Psoas muscle (tissue), 8 donors: ENCODE results near the gene ABHD2. TPM values are rescaled to one million over a fixed set of nuclear protein-coding genes. Genes with fewer than 3 reads are reported as not detected.
A peak's percentile ranks its signal among the peaks of the same experiment; 100 is the strongest.

Experiments used
- ATAC-seq, 4 donors: fragments of 200-7000 bp; cut with Tn5 transposase; one replicate each; pipeline ENCODE4 v1.9.1; 2020; ENCODE audit warnings: moderate library complexity in 3 of 4, mild to moderate bottlenecking in 2 of 4
- DNase-seq, 2 donors: peaks; one replicate each; pipeline ENCODE4 v3.0.0-alpha.2; 2020
- H3K27ac ChIP-seq: fragments of 200-600 bp; one replicate; pipeline ENCODE4 v1.8.0; 2022
- H3K27me3 ChIP-seq, 3 donors: fragments of 200-600 bp in 1 of 3; one replicate each; pipeline versions ENCODE4 v1.6.1 to v1.8.0; 2013 to 2022; ENCODE audit warnings: low read length in 2 of 3, mild to moderate bottlenecking in 2 of 3, moderate library complexity in 1 of 3; ENCODE audit not compliant: insufficient read depth in 3 of 3
- H3K36me3 ChIP-seq, 2 donors: fragments of 200-600 bp in 1 of 2; one replicate each; pipeline versions ENCODE4 v1.6.1 to v1.8.0; 2013 to 2022; ENCODE audit warnings: low read depth in 1 of 2, mild to moderate bottlenecking in 1 of 2, moderate library complexity in 1 of 2; ENCODE audit not compliant: insufficient read depth in 1 of 2
- H3K4me1 ChIP-seq: fragments of 200-600 bp; one replicate; pipeline ENCODE4 v1.8.0; 2022
- H3K4me3 ChIP-seq: fragments of 200-600 bp; one replicate; pipeline ENCODE4 v1.8.0; 2022; ENCODE audit warnings: mild to moderate bottlenecking
- H3K9me3 ChIP-seq: fragments of 200-600 bp; one replicate; pipeline ENCODE4 v1.8.0; 2022
- WGBS, 3 donors: extraction: QIAGEN DNeasy Blood & Tissue Kit; methylation state at CpG; one replicate each; pipeline versions ENCODE4 v1.1.6 to v1.1.7; 2013; 5-methylcytosine and 5-hydroxymethylcytosine counted together
- intact Hi-C, 2 donors: fragments of 100-400 bp; cut with DNase I; formaldehyde crosslinking; loops; one replicate each; pipeline versions ENCODE4 v1.11.0 to v1.14.2; 2022
- polyA plus RNA-seq, 3 donors: library from polyadenylated mRNA; stranded (reverse); fragments of 200-250 nt; gene quantifications; one replicate each; pipeline ENCODE4 v1.2.3, GENCODE V29; 2013
- total RNA-seq, 4 donors: library from RNA; stranded (reverse); fragmentation: NEBNext Ultra II Directional in 2 of 4; extraction: Animal tissue kit (Norgen Biotek cat#: 25700) in 2 of 4; gene quantifications; one replicate each; pipeline versions ENCODE4 v1.2.1 to v1.2.4, GENCODE V29; 2021 to 2023
- TF ChIP-seq, protein P1 (sequence below): fragments of 200-600 bp; IDR thresholded peaks from one replicate; pipeline ENCODE4 v1.8.0; 2022; ENCODE audit warnings: antibody characterized with exemption
- donor health status: healthy with polysubstance abuse.
- donor health status: DM: no; HTN: no; CAD: no; lungs with moderate emphysema.
- donor health status: Bipolar disorder and iron deficiency.
- donor health status: healthy.
- donor health status: DM: yes; HTN: yes; CAD: no.
- donor health status: DM: no; HTN: no; CAD: no.
- donor health status: DM: no; HTN: no; CAD: no.
- donor health status: DM: yes; HTN: yes; CAD: no.

ABHD2 gene
- total and polyA plus RNA-seq, 7 donors: 10.8 to 215 (median 66.1) TPM

- H3K9me3 ChIP-seq: no peaks in the 10 kb centered on the region
- intact Hi-C loops: no loop called here
- no peak overlapping the region for H3K4me3 ChIP-seq
- H3K36me3 ChIP-seq: peaks cover 15 to 100% of the 10 kb centered on the region in 2 donors
- TF ChIP-seq, protein P1, sequence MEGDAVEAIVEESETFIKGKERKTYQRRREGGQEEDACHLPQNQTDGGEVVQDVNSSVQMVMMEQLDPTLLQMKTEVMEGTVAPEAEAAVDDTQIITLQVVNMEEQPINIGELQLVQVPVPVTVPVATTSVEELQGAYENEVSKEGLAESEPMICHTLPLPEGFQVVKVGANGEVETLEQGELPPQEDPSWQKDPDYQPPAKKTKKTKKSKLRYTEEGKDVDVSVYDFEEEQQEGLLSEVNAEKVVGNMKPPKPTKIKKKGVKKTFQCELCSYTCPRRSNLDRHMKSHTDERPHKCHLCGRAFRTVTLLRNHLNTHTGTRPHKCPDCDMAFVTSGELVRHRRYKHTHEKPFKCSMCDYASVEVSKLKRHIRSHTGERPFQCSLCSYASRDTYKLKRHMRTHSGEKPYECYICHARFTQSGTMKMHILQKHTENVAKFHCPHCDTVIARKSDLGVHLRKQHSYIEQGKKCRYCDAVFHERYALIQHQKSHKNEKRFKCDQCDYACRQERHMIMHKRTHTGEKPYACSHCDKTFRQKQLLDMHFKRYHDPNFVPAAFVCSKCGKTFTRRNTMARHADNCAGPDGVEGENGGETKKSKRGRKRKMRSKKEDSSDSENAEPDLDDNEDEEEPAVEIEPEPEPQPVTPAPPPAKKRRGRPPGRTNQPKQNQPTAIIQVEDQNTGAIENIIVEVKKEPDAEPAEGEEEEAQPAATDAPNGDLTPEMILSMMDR: no peak
- no peak for ATAC-seq
- H3K4me1 ChIP-seq: no peaks in the 10 kb centered on the region
- WGBS, 3 donors: 46 to 67% (median 51%) methylated on average over 2 of the region's 2 CpGs
- H3K27me3 ChIP-seq: no peaks in the 10 kb centered on the region
- DNase-seq: no peak
- no peak overlapping the region for H3K27ac ChIP-seq
Observed at GRCh38 chr15:89192136-89192535, 103.9 kb downstream of the ABHD2 start.

- Histone ChIP-seq H3K36me3 (peaks cover 15 to 100% of the 10 kb centered on the region in 2 donors), H3K4me3 (no peak overlapping the region), H3K9me3 (no peaks in the 10 kb centered on the region), H3K27me3 (no peaks in the 10 kb centered on the region), H3K4me1 (no peaks in the 10 kb centered on the region), H3K27ac (no peak overlapping the region)
- TF ChIP-seq, protein P1: no peak
- intact Hi-C loops: no loop called here
- no peak for ATAC-seq
- DNase-seq: no peak
- WGBS, 3 donors: 91 to 93% (median 91%) methylated on average over 3 of the region's 3 CpGs
Observed at GRCh38 chr15:89192766-89193165, 104.5 kb downstream of the ABHD2 start.

GRCh38 chr15:89194608-89195007 is 106.4 kb downstream of the ABHD2 start:
- no peak for ATAC-seq
- 87 to 91% (median 90%) methylated on average over 4 of the region's 4 CpGs for WGBS, 3 donors
- H3K27ac ChIP-seq: no peak overlapping the region
- no peaks in the 10 kb centered on the region for H3K9me3 ChIP-seq
- TF ChIP-seq, protein P1: no peak
- no peak overlapping the region for H3K4me3 ChIP-seq
- peaks cover 7 to 100% of the 10 kb centered on the region in 2 donors for H3K36me3 ChIP-seq
- DNase-seq: no peak
- H3K27me3 ChIP-seq: no peaks in the 10 kb centered on the region
- intact Hi-C loops: no loop called here
- H3K4me1 ChIP-seq: no peaks in the 10 kb centered on the region

DNA sequence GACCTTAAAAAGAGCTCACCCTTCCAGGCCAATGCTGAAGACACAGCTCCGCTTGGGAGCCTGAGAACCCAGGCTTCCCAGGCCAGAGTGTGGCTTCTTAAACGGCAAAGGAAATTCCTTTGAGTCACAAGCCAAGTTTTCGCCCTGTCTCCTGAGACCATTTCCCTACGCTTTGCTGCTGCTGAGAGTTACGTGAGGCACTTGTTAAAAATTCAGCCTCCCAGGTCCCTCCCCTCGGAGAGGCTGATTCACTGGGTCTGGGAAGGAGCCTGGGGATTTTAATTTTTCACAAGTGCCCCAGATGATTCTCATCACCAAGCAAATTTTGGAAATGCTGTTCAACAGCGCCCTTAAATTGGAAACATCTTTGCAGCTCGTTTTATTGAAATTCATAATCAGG is 107.6 kb downstream of the ABHD2 start:
- WGBS, 3 donors: 71 to 77% (median 73%) methylated on average over 8 of the region's 8 CpGs
- Histone ChIP-seq H3K4me1 (no peaks in the 10 kb centered on the region), H3K4me3 (no peak overlapping the region), H3K36me3 (peaks cover 4 to 100% of the 10 kb centered on the region in 2 donors), H3K27me3 (no peaks in the 10 kb centered on the region), H3K9me3 (no peaks in the 10 kb centered on the region), H3K27ac (no peak overlapping the region)
- no peak for DNase-seq
- TF ChIP-seq, protein P1: no peak
- ATAC-seq: peak in 2 of 4 donors; percentile 14 to 25
- intact Hi-C loops: no loop called here

- TF ChIP-seq, protein P1: no peak
- intact Hi-C loops: no loop called here
- Histone ChIP-seq H3K4me1 (no peaks in the 10 kb centered on the region), H3K27ac (no peak overlapping the region), H3K27me3 (no peaks in the 10 kb centered on the region), H3K9me3 (no peaks in the 10 kb centered on the region), H3K36me3 (peaks cover under 1 to 100% of the 10 kb centered on the region in 2 donors), H3K4me3 (no peak overlapping the region)
- no peak for DNase-seq
- ATAC-seq: no peak
- WGBS, 3 donors: 82 to 95% (median 89%) methylated on average over 6 of the region's 6 CpGs
Observed at GRCh38 chr15:89196241-89196640, 108.0 kb downstream of the ABHD2 start.
